GM12878 (cell line): ENCODE measurements around the gene DOCK2. TPM values are rescaled to one million over a fixed set of nuclear protein-coding genes. Genes with fewer than 3 reads are reported as not detected.

ENCODE experiments used
- ATAC-seq: fragments of 200-7000 bp; cut with Tn5 transposase; 3 replicates; pipeline ENCODE4 v1.9.1; 2020; ENCODE audit warnings: mild to moderate bottlenecking, moderate library complexity
- BruUV-seq: library from RNA; stranded (reverse); fragments of 400-500 nt; replicated peaks from 2 replicates; lab custom pipeline; 2021; lab: Mats Ljungman, UMichigan
- CTCF ChIA-PET: fragments of 300-600 bp; sonication (Branson Sonifier 250); formaldehyde crosslinking; extraction: SDS; loops from one replicate; lab custom pipeline; 2021; ENCODE audit warnings: inconsistent platforms; lab: Yijun Ruan, JAX
- POLR2A ChIA-PET: fragments of 350-600 bp; formaldehyde crosslinking; extraction: SDS; loops from one replicate; lab custom pipeline; 2021; ENCODE audit warnings: inconsistent platforms; lab: Charles Lee
- RAD21 ChIA-PET: fragments of 300-600 bp; sonication (Branson Sonifier 250); formaldehyde crosslinking; loops from one replicate; lab custom pipeline; 2023; ENCODE audit warnings: antibody characterized with exemption; ENCODE audit not compliant: unreplicated experiment; lab: Charles Lee
- SMC1A ChIA-PET: fragments of 300-600 bp; sonication (Branson Sonifier 250); formaldehyde crosslinking; loops from one replicate; lab custom pipeline; 2023; ENCODE audit not compliant: unreplicated experiment, uncharacterized antibody; lab: Charles Lee
- DNase-seq: peaks from one replicate; pipeline ENCODE4 v3.0.0-alpha.2; 2011; ENCODE audit warnings: low read depth, low spot score
- FAIRE-seq: peaks from 3 replicates; lab custom pipeline; 2011; peaks lifted over from hg19 to GRCh38; lab: Jason Lieb, UNC
- H2AFZ ChIP-seq: 2 replicates; pipeline ENCODE4 v1.6.0; 2011; ENCODE audit warnings: low read depth, low read length, control low read depth; ENCODE audit not compliant: control insufficient read depth
- H3K27ac ChIP-seq: 2 replicates; pipeline ENCODE4 v1.5.1; 2011; ENCODE audit warnings: control low read depth; ENCODE audit not compliant: control insufficient read depth, insufficient read depth
- H3K27me3 ChIP-seq, 2 experiments: replicated peaks in 1 of 2; 2 replicates each; pipeline versions ENCODE4 v1.6.0 to v1.6.1; 2011; ENCODE audit warnings: low read length in 1 of 2; ENCODE audit not compliant: control insufficient read depth in 2 of 2, insufficient read depth in 2 of 2
- H3K36me3 ChIP-seq, 2 experiments: 2 replicates each; pipeline ENCODE4 v1.5.1; 2011; ENCODE audit warnings: low read length in 1 of 2; ENCODE audit not compliant: control insufficient read depth in 2 of 2, insufficient read depth in 2 of 2
- H3K4me1 ChIP-seq: 2 replicates; pipeline ENCODE4 v1.6.1; 2011; ENCODE audit warnings: mild to moderate bottlenecking, low read length, moderate library complexity, mixed read lengths; ENCODE audit not compliant: control insufficient read depth, insufficient read depth
- H3K4me2 ChIP-seq: 2 replicates; pipeline ENCODE4 v1.6.0; 2011; ENCODE audit warnings: control low read depth; ENCODE audit not compliant: control insufficient read depth, insufficient read depth
- H3K4me3 ChIP-seq: fragments of 200-600 bp; sonication (generic); 2 replicates; pipeline ENCODE4 v1.5.1; 2016
- H3K79me2 ChIP-seq: 2 replicates; pipeline ENCODE4 v1.6.0; 2011; ENCODE audit warnings: low read length; ENCODE audit not compliant: control insufficient read depth, insufficient read depth
- H3K9ac ChIP-seq: 2 replicates; pipeline ENCODE4 v1.8.0; 2011; ENCODE audit warnings: low read length, control low read depth, mixed read lengths; ENCODE audit not compliant: control insufficient read depth, insufficient read depth
- H3K9me3 ChIP-seq: replicated peaks from 3 replicates; pipeline ENCODE4 v1.5.1; 2011; ENCODE audit warnings: mild to moderate bottlenecking, low read length; ENCODE audit not compliant: control insufficient read depth, insufficient read depth
- H4K20me1 ChIP-seq: 2 replicates; pipeline ENCODE4 v1.6.0; 2011; ENCODE audit not compliant: control insufficient read depth, insufficient read depth
- BRCA1 ChIP-seq: IDR thresholded peaks from 2 replicates; pipeline ENCODE4 v1.6.1; 2011; ENCODE audit warnings: low read depth, low read length, improper control_type of control experiment
- CBFB ChIP-seq: IDR thresholded peaks from 2 replicates; pipeline ENCODE4 v1.6.1; 2016; ENCODE audit warnings: antibody characterized with exemption, low read depth
- EGR1 ChIP-seq, 2 experiments: IDR thresholded peaks; 1 replicate in 1 of 2; 2 replicates in 1 of 2; pipeline ENCODE4 v1.6.1; 2011 to 2012; ENCODE audit warnings: low read depth in 2 of 2, low read length in 2 of 2, borderline replicate concordance in 1 of 2, mild to moderate bottlenecking in 1 of 2, moderate library complexity in 1 of 2
- EZH2 ChIP-seq: IDR thresholded peaks from 2 replicates; pipeline ENCODE4 v1.6.1; 2012; ENCODE audit warnings: low read depth, mild to moderate bottlenecking, control low read depth, inconsistent platforms, low read length, borderline replicate concordance; ENCODE audit not compliant: control insufficient read depth
- HDAC2 ChIP-seq: fragments of 200-600 bp; sonication (generic); IDR thresholded peaks from 2 replicates; pipeline ENCODE4 v1.6.1; 2017
- JUNB ChIP-seq: IDR thresholded peaks from 2 replicates; pipeline ENCODE4 v1.6.1; 2016; ENCODE audit warnings: antibody characterized with exemption, mild to moderate bottlenecking
- PAX5 ChIP-seq: IDR thresholded peaks from 2 replicates; pipeline ENCODE4 v1.6.1; 2011; ENCODE audit warnings: low read depth, low read length, borderline replicate concordance
- PAX8 ChIP-seq: fragments of 450-650 bp; IDR thresholded peaks from 2 replicates; pipeline ENCODE4 v1.6.1; 2017; ENCODE audit warnings: mild to moderate bottlenecking, moderate library complexity
- POU2F2 ChIP-seq: IDR thresholded peaks from 3 replicates; pipeline ENCODE4 v1.6.1; 2011; ENCODE audit warnings: low read depth, mild to moderate bottlenecking, low read length, borderline replicate concordance
- RAD51 ChIP-seq: fragments of 450-650 bp; IDR thresholded peaks from 2 replicates; pipeline ENCODE4 v1.6.1; 2016; ENCODE audit warnings: moderate library complexity, mild to moderate bottlenecking, inconsistent platforms
- TARDBP ChIP-seq: IDR thresholded peaks from 2 replicates; pipeline ENCODE4 v1.6.1; 2016; ENCODE audit warnings: borderline replicate concordance
- TCF12 ChIP-seq: IDR thresholded peaks from 2 replicates; pipeline ENCODE4 v1.6.1; 2011; ENCODE audit warnings: low read depth, mild to moderate bottlenecking, low read length
- WGBS: methylation state at CpG from one replicate; pipeline ENCODE4 v1.1.6; 2016; ENCODE audit warnings: low lambda C conversion rate; ENCODE audit not compliant: insufficient replicate concordance, insufficient coverage; ENCODE audit errors: missing lambda C conversion rate; 5-methylcytosine and 5-hydroxymethylcytosine counted together
- in situ Hi-C: fragments of 300-500 bp; cut with MboI; formaldehyde crosslinking; loops from 9 replicates; pipeline ENCODE4 v1.14.3; 2018; ENCODE audit warnings: mixed read lengths
- intact Hi-C: fragments of 100-400 bp; cut with micrococcal nuclease; formaldehyde crosslinking; loops from one replicate; pipeline ENCODE4 v1.14.2; 2022; ENCODE audit not compliant: unreplicated experiment
- polyA plus RNA-seq, 11 experiments: library from polyadenylated mRNA; depleted of rRNA in 4 of 11; unstranded in 6 of 11; stranded (reverse) in 5 of 11; fragments of >200 nt; fragmentation: Nextera tagmentation in 4 of 11; fragmentation: Illumina TruSeq in 1 of 11; extraction: Ambion mirVana in 4 of 11; extraction: Trizol in 1 of 11; gene quantifications; 1 replicate in 1 of 11; 2 replicates in 10 of 11; pipeline versions ENCODE4 v1.2.1 to v1.2.3, GENCODE V29; 2011 to 2016; ENCODE audit warnings: inconsistent platforms in 2 of 11, missing spikeins in 2 of 11, low read depth in 1 of 11
- total RNA-seq, 4 experiments: library from RNA; depleted of rRNA in 3 of 4; stranded (reverse); fragments of >200 nt in 3 of 4; fragmentation: Illumina TruSeq in 1 of 4; extraction: Trizol in 1 of 4; gene quantifications; 2 replicates each; pipeline versions ENCODE4 v1.2.1 to v1.2.3, GENCODE V29; 2013 to 2021
- TF ChIP-seq, protein P1 (sequence below): fragments of 450-650 bp; IDR thresholded peaks from 2 replicates; pipeline ENCODE4 v1.6.1; 2017; ENCODE audit warnings: mild to moderate bottlenecking, low read depth, inconsistent platforms; ENCODE audit not compliant: poor library complexity, severe bottlenecking

DOCK2 gene
- total and polyA plus RNA-seq, 10 of the 15 experiments (the other 5 are each of a cell fraction or from before 2014, with no cell fraction given): 34.2 to 192 (median 118) TPM

- CTCF ChIA-PET: no interaction called here
- H4K20me1 ChIP-seq: no peaks in the 10 kb centered on the region
- TF ChIP-seq PAX8 (no peak), CBFB (no peak), TARDBP (no peak), EZH2 (no peak), PAX5 (no peak)
- DNase-seq (no peak), FAIRE-seq (no peak), ATAC-seq (no peak)
- no peak overlapping the region for H3K4me3 ChIP-seq
- POLR2A ChIA-PET: no interaction called here
- no peak overlapping the region for H3K4me2 ChIP-seq
- H3K79me2 ChIP-seq: no peaks in the 10 kb centered on the region
- H3K27ac ChIP-seq: no peak overlapping the region
- H3K9ac ChIP-seq: no peak overlapping the region
- in situ Hi-C loops: no loop called here
- RAD21 ChIA-PET: no interaction called here
- BruUV-seq: no TSS peak
- H3K9me3 ChIP-seq: no peaks in the 10 kb centered on the region
- SMC1A ChIA-PET: no interaction called here
- H3K36me3 ChIP-seq: peaks cover 2 to 13% of the 10 kb centered on the region in 2 experiments
- 97% methylated on average over 8 of the region's 8 CpGs for WGBS
- intact Hi-C loops: no loop called here
- no peaks in the 10 kb centered on the region for H3K27me3 ChIP-seq
- H3K4me1 ChIP-seq: no peaks in the 10 kb centered on the region
- no peak overlapping the region for H2AFZ ChIP-seq
Measured at GRCh38 chr5:170021506-170021905, 384.4 kb downstream of the DOCK2 start.

DNA sequence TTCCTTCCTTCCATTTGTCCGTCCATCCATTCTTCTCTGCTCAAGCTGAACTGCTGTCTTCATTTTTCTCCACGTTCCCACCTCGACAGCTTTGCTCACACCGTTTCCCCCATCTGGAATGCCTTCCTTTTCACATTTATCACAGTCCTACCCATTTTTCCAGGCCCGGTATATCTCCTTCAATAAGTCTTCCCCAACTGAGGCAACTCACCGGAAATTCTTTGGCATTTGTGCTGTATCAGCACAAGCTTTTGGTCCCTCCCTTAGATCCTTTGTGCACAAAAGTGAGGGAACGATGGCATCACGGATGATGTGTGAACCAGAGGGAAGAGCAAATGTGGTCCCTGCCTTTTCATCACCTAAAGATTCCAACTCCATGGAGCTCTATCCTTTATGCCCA, 388.8 kb downstream of the DOCK2 start:
- no peak for DNase-seq
- H3K79me2 ChIP-seq: no peaks in the 10 kb centered on the region
- no peaks in the 10 kb centered on the region for H3K27me3 ChIP-seq
- ChIA-PET RAD21 (no interaction called here), CTCF (no interaction called here), SMC1A (no interaction called here), POLR2A (no interaction called here)
- no peaks in the 10 kb centered on the region for H3K4me1 ChIP-seq
- TF ChIP-seq POU2F2 (no peak), JUNB (no peak), RAD51 (no peak), BRCA1 (no peak), EGR1 (IDR thresholded peaks at IDR 0.05; ENCODE audit: borderline replicate concordance in 1 of 2, low read depth in 2 of 2, low read length in 2 of 2) (no peak), HDAC2 (no peak), TCF12 (no peak)
- TF ChIP-seq, protein P1, sequence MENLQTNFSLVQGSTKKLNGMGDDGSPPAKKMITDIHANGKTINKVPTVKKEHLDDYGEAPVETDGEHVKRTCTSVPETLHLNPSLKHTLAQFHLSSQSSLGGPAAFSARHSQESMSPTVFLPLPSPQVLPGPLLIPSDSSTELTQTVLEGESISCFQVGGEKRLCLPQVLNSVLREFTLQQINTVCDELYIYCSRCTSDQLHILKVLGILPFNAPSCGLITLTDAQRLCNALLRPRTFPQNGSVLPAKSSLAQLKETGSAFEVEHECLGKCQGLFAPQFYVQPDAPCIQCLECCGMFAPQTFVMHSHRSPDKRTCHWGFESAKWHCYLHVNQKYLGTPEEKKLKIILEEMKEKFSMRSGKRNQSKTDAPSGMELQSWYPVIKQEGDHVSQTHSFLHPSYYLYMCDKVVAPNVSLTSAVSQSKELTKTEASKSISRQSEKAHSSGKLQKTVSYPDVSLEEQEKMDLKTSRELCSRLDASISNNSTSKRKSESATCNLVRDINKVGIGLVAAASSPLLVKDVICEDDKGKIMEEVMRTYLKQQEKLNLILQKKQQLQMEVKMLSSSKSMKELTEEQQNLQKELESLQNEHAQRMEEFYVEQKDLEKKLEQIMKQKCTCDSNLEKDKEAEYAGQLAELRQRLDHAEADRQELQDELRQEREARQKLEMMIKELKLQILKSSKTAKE: no peak
- H3K4me2 ChIP-seq: no peak overlapping the region
- ATAC-seq: no peak
- no peak for FAIRE-seq
- no peak overlapping the region for H3K9ac ChIP-seq
- H3K27ac ChIP-seq: no peak overlapping the region
- no peaks in the 10 kb centered on the region for H4K20me1 ChIP-seq
- WGBS: 97% methylated on average over 7 of the region's 8 CpGs
- no peaks in the 10 kb centered on the region for H3K9me3 ChIP-seq
- BruUV-seq: no TSS peak
- no peak overlapping the region for H2AFZ ChIP-seq
- intact Hi-C loops: no loop called here
- in situ Hi-C loops: no loop called here
- H3K4me3 ChIP-seq: no peak overlapping the region
- H3K36me3 ChIP-seq: peaks cover 3 to 18% of the 10 kb centered on the region in 2 experiments
